ENCODE measurements around the gene MYO5A.

DNA sequence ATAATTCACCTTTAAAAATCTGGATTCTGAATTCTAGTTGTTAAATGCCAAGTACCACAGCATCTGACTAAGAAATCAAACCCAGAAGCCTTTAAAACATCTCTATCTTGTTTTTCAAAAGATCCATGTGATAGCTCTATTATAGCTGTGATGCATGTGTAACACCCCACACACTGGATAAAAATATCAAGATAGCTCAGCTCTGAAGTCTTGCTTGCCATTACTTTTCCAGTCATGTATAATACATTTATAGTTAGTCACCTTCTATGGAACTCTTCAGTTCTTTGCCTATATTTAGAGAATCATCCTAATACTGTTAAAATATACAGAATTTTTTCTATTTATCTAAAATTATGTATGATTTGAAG is 28.6 kb upstream of the MYO5A start:
- TF ChIP-seq, protein P1, sequence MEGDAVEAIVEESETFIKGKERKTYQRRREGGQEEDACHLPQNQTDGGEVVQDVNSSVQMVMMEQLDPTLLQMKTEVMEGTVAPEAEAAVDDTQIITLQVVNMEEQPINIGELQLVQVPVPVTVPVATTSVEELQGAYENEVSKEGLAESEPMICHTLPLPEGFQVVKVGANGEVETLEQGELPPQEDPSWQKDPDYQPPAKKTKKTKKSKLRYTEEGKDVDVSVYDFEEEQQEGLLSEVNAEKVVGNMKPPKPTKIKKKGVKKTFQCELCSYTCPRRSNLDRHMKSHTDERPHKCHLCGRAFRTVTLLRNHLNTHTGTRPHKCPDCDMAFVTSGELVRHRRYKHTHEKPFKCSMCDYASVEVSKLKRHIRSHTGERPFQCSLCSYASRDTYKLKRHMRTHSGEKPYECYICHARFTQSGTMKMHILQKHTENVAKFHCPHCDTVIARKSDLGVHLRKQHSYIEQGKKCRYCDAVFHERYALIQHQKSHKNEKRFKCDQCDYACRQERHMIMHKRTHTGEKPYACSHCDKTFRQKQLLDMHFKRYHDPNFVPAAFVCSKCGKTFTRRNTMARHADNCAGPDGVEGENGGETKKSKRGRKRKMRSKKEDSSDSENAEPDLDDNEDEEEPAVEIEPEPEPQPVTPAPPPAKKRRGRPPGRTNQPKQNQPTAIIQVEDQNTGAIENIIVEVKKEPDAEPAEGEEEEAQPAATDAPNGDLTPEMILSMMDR (IDR thresholded peaks at IDR 0.05): no peak
- no peak for TF ChIP-seq EP300 (IDR thresholded peaks at IDR 0.05)
- no peak for TF ChIP-seq POLR2A (IDR thresholded peaks at IDR 0.05)
